Left ventricle myocardium inferior (tissue), 1 donor: ENCODE data around the gene SLC40A1. TPM values are rescaled to one million over a fixed set of nuclear protein-coding genes. Genes with fewer than 3 reads are reported as not detected.

Source experiments
- DNase-seq: peaks from one replicate; pipeline ENCODE4 v3.0.0-alpha.2; 2020
- H3K27ac ChIP-seq: fragments of 200-600 bp; replicated peaks from 2 replicates; pipeline ENCODE4 v1.8.0; 2021
- H3K27me3 ChIP-seq: fragments of 200-600 bp; 2 replicates; pipeline ENCODE4 v1.8.0; 2021; ENCODE audit warnings: low read depth
- H3K36me3 ChIP-seq: fragments of 200-600 bp; 2 replicates; pipeline ENCODE4 v1.8.0; 2021
- H3K4me1 ChIP-seq: fragments of 200-600 bp; 2 replicates; pipeline ENCODE4 v1.8.0; 2021
- H3K4me3 ChIP-seq: fragments of 200-600 bp; 2 replicates; pipeline ENCODE4 v1.8.0; 2021; ENCODE audit warnings: mild to moderate bottlenecking, moderate library complexity
- H3K9me3 ChIP-seq: fragments of 200-600 bp; replicated peaks from 2 replicates; pipeline ENCODE4 v1.8.0; 2021
- intact Hi-C: fragments of 100-400 bp; cut with micrococcal nuclease; formaldehyde crosslinking; loops from one replicate; pipeline ENCODE4 v1.11.0; 2022
- total RNA-seq: library from RNA; stranded (reverse); fragmentation: NEBNext Ultra II Directional; extraction: Animal tissue kit (Norgen Biotek cat#: 25700); gene quantifications from one replicate; pipeline ENCODE4 v1.2.1, GENCODE V29; 2021
- TF ChIP-seq, protein P1 (sequence below): fragments of 200-600 bp; IDR thresholded peaks from 2 replicates; pipeline ENCODE4 v1.8.0; 2021; ENCODE audit warnings: antibody characterized with exemption, mild to moderate bottlenecking, borderline replicate concordance
- donor health status: DM: no; HTN: yes; CAD: no; lungs with severe emphysema.

SLC40A1 gene
- total RNA-seq, 1 donor from 2014 or later: 44.0 TPM

DNA sequence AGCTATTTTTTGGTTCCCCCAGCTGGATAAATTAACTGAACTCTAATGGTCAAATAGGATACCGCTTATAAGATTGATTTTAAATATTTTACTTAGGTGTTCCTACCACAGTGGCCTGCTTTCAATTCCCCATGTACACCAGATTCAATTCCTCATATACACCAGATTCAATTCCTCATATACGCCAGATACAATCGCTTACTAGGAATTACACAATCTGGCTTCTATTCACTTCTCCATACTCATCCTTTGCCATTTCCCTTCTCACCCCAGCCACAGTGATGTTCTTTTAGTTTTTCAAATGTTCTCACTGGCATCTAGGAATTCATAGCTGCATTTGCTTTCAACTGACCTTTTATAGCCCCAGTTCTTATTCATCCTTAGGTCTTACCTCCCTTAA, 66.5 kb downstream of the SLC40A1 start:
- Histone ChIP-seq H3K4me3 (no peak overlapping the region), H3K27me3 (no peaks in the 10 kb centered on the region), H3K27ac (no peak overlapping the region), H3K9me3 (no peaks in the 10 kb centered on the region), H3K4me1 (no peaks in the 10 kb centered on the region), H3K36me3 (no peaks in the 10 kb centered on the region)
- no peak for DNase-seq
- TF ChIP-seq, protein P1, sequence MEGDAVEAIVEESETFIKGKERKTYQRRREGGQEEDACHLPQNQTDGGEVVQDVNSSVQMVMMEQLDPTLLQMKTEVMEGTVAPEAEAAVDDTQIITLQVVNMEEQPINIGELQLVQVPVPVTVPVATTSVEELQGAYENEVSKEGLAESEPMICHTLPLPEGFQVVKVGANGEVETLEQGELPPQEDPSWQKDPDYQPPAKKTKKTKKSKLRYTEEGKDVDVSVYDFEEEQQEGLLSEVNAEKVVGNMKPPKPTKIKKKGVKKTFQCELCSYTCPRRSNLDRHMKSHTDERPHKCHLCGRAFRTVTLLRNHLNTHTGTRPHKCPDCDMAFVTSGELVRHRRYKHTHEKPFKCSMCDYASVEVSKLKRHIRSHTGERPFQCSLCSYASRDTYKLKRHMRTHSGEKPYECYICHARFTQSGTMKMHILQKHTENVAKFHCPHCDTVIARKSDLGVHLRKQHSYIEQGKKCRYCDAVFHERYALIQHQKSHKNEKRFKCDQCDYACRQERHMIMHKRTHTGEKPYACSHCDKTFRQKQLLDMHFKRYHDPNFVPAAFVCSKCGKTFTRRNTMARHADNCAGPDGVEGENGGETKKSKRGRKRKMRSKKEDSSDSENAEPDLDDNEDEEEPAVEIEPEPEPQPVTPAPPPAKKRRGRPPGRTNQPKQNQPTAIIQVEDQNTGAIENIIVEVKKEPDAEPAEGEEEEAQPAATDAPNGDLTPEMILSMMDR: no peak
- intact Hi-C loops: no loop called here

DNA sequence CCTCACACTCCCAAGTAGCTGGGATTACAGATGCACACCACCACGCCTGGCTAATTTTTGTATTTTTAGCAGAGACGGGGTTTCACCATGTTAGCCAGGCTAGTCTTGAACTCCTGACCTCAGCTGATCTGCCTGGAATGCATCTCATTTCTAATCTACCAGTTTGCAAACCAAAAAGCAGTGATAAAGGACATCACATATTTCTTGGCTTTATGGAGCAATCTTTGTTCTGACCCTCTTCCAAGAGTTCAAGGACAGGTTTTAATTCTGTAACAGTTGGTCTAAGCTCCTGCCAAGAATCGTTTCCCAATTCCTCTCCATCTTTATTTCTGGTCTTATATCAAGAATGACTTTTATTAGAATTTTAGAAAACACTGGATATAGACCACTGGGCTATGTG, 67.7 kb downstream of the SLC40A1 start:
- H3K27ac ChIP-seq: no peak overlapping the region
- intact Hi-C loops: no loop called here
- H3K9me3 ChIP-seq: no peaks in the 10 kb centered on the region
- DNase-seq: no peak
- no peaks in the 10 kb centered on the region for H3K36me3 ChIP-seq
- TF ChIP-seq, protein P1: no peak
- H3K4me1 ChIP-seq: no peaks in the 10 kb centered on the region
- H3K4me3 ChIP-seq: no peak overlapping the region
- no peaks in the 10 kb centered on the region for H3K27me3 ChIP-seq

DNA sequence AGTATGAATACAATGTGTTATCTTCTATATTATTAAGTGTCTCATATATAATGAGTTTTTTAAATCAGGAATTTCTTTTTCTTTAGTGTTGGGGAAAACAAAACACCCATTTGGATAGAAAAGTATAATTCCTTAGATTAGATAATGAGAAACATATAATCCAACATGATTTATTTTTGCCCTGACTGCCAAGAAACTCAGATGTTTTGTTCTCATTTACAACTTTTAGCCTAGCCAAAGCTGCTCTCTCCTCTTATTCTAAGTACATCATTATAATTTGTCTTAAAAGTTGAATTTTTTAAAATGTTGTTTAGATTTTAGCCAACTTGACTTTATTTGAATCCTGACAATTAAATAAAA, 68.6 kb downstream of the SLC40A1 start:
- TF ChIP-seq, protein P1: no peak
- Histone ChIP-seq H3K27me3 (no peaks in the 10 kb centered on the region), H3K4me1 (peaks cover under 1% of the 10 kb centered on the region), H3K36me3 (no peaks in the 10 kb centered on the region), H3K27ac (peak overlapping the region; percentile 16), H3K4me3 (no peak overlapping the region), H3K9me3 (no peaks in the 10 kb centered on the region)
- intact Hi-C loops: no loop called here
- no peak for DNase-seq

DNA sequence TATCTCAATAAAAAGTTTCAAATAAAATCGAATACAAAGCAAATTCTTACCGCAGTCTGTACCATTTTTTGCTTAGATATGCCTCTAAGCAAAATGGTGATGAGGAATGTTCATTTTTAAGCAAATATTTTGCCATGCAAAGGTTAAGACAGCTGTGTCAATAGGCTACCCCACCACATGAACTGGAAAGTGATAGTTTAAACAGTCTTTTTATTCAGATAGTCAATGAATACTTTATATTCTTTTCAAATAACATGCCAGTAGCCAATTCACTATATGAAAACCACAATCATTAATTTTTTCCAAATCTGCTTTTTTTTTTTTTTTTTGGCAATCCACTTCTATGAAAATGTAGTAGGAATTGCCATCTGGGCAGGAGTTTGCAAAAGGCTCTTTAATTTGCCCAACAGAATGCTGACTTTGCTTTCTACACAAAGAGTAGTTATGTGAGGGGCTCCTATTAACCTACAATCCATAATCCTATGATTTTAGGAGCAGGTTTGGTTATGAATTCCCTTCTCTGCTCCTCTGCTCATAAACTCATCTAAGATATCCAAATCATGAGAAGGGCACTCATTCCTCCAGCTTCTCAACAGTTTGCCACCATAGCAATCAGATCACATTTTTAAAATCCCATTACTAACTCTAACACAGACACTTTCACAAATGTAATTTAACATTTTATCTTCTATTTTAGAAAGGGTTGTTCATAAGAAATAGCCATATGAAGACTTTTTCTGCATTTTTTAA, 69.2 kb downstream of the SLC40A1 start:
- H3K4me3 ChIP-seq: no peak overlapping the region
- TF ChIP-seq, protein P1: no peak
- peaks cover 6% of the 10 kb centered on the region for H3K4me1 ChIP-seq
- H3K9me3 ChIP-seq: no peaks in the 10 kb centered on the region
- H3K27me3 ChIP-seq: no peaks in the 10 kb centered on the region
- H3K27ac ChIP-seq: peak overlapping the region; percentile 16
- H3K36me3 ChIP-seq: no peaks in the 10 kb centered on the region
- intact Hi-C loops: no loop called here
- DNase-seq: no peak

Other genes with a start within 250 kb of the SLC40A1 start
- gene WDR75, start 139.3 kb downstream of the SLC40A1 start, total RNA-seq: 17.0 TPM
- 31.6 TPM for gene ASNSD1, start 80.7 kb upstream of the SLC40A1 start, total RNA-seq
- 9.9 TPM for gene ANKAR, start 93.9 kb upstream of the SLC40A1 start, total RNA-seq
- gene OSGEPL1, start 182.0 kb upstream of the SLC40A1 start, total RNA-seq: 9.8 TPM
- 27.7 TPM for gene ORMDL1, start 203.6 kb upstream of the SLC40A1 start, total RNA-seq
- gene PMS1, start 203.7 kb upstream of the SLC40A1 start, total RNA-seq: 11.0 TPM